H54 (cell line): ENCODE measurements around the gene PCDHGA1.

Experiments used
- DNase-seq: peaks from one replicate; pipeline ENCODE4 v3.0.0; 2011; ENCODE audit warnings: low spot score, mixed read lengths; ENCODE audit not compliant: insufficient read length
- FAIRE-seq: peaks from 3 replicates; lab custom pipeline; 2011; peaks lifted over from hg19 to GRCh38; lab: Jason Lieb, UNC
- POLR2A ChIP-seq: IDR thresholded peaks from 2 replicates; pipeline ENCODE4 v1.6.1; 2011; ENCODE audit warnings: low read depth, mild to moderate bottlenecking, low read length

Gene PCDHGA1

DNA sequence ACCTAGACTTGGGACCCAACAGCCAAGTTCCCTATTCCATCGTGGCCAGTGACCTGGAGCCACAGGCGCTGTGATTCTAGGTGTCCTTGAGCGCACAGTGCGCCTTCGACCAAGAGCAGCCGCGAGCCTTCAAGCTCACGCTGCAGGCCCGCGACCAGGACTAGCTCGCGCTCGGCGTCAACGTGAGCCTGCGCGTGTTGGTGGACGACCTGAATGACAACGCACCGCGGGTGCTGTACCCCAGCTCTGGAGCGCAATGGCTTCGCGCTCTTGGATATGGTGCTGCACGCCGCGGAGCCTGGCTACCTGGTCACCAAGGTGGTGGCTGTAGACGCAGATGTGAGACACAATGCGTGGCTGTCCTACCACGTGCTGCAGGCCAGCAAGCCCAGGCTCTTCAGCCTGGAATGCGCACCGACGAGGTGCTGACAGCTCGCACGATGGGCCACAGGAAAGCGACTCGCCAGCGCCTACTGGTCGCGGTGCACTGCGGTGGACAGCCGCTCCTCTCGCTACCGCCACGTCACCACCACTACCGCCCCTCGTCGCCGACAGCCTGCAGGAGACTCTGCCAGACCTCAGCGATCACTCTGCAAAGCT lies 111.4 kb downstream of the PCDHGA1 start:
- DNase-seq (no peak), FAIRE-seq (no peak)
- TF ChIP-seq POLR2A, result no peak

DNA sequence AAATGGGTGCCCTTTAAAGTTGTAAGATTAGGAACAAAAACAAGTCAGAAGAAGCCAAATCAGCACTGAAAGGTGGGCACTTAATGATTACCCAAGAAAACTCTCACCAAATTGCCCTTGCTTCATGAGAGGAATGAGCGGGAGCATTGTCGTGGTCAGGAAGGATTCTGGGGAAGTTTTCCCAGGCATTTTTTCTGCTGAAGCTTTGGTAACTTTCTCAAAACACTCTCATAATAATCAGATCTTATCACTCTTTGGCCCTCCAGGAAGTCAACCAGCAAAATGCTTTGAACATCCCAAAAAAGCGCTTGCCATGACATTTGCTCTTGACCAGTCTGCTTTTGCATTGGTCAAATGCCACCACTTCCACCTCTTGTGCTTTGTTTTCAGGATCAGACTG lies 135.0 kb downstream of the PCDHGA1 start:
- no peak for DNase-seq
- no peak for TF ChIP-seq POLR2A
- no peak for FAIRE-seq

DNA sequence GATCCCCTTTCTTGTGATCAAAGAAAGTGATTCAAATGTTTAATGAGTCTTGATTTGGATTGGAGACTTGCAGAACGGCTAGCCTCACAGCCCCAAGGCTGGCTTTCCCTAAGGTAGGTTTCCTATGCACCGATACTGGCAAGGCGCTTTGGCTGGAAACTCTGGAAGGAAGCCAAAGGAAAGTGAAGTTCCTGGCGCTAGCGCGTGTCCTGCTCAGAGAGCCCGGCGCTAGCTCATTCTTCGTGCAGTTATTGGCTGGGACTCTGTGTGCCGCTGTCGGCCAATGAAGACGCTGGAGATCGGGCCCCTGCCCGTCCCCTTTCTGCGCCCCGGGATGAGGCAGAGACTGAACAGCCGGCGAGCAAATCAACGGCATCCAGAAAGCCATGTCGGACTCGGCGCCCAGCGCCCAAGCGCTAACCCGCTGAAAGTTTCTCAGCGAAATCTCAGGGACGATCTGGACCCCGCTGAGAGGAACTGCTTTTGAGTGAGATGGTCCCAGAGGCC lies 145.4 kb downstream of the PCDHGA1 start, which contains the start of gene PCDHGC3:
TSS of gene PCDHGC3 (plus strand) at position 342 of the 507 bp plus-strand sequence. CDS start at position 493, 151 bp downstream.
- peak; percentile 60 for TF ChIP-seq POLR2A
- FAIRE-seq, result peak; percentile 77
- peak; percentile 93 for DNase-seq

DNA sequence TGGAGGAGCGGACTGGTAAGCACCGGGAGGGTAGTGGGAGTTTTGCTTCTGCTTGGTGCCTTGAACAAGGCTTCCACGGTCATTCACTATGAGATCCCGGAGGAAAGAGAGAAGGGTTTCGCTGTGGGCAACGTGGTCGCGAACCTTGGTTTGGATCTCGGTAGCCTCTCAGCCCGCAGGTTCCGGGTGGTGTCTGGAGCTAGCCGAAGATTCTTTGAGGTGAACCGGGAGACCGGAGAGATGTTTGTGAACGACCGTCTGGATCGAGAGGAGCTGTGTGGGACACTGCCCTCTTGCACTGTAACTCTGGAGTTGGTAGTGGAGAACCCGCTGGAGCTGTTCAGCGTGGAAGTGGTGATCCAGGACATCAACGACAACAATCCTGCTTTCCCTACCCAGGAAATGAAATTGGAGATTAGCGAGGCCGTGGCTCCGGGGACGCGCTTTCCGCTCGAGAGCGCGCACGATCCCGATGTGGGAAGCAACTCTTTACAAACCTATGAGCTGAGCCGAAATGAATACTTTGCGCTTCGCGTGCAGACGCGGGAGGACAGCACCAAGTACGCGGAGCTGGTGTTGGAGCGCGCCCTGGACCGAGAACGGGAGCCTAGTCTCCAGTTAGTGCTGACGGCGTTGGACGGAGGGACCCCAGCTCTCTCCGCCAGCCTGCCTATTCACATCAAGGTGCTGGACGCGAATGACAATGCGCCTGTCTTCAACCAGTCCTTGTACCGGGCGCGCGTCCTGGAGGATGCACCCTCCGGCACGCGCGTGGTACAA lies 146.0 kb downstream of the PCDHGA1 start:
- DNase-seq (peak; percentile 64), FAIRE-seq (no peak)
- TF ChIP-seq POLR2A, result no peak

DNA sequence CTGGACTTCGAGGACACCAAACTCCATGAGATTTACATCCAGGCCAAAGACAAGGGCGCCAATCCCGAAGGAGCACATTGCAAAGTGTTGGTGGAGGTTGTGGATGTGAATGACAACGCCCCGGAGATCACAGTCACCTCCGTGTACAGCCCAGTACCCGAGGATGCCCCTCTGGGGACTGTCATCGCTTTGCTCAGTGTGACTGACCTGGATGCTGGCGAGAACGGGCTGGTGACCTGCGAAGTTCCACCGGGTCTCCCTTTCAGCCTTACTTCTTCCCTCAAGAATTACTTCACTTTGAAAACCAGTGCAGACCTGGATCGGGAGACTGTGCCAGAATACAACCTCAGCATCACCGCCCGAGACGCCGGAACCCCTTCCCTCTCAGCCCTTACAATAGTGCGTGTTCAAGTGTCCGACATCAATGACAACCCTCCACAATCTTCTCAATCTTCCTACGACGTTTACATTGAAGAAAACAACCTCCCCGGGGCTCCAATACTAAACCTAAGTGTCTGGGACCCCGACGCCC lies 146.8 kb downstream of the PCDHGA1 start:
- no peak for FAIRE-seq
- no peak for TF ChIP-seq POLR2A

DNA sequence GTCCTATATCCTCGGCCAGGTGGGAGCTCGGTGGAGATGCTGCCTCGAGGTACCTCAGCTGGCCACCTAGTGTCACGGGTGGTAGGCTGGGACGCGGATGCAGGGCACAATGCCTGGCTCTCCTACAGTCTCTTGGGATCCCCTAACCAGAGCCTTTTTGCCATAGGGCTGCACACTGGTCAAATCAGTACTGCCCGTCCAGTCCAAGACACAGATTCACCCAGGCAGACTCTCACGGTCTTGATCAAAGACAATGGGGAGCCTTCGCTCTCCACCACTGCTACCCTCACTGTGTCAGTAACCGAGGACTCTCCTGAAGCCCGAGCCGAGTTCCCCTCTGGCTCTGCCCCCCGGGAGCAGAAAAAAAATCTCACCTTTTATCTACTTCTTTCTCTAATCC lies 147.5 kb downstream of the PCDHGA1 start:
- TF ChIP-seq POLR2A, result no peak
- FAIRE-seq (no peak), DNase-seq (no peak)

More for the DNA sequence above, 146.8 kb downstream of the PCDHGA1 start:
- DNase-seq, result no peak

DNA sequence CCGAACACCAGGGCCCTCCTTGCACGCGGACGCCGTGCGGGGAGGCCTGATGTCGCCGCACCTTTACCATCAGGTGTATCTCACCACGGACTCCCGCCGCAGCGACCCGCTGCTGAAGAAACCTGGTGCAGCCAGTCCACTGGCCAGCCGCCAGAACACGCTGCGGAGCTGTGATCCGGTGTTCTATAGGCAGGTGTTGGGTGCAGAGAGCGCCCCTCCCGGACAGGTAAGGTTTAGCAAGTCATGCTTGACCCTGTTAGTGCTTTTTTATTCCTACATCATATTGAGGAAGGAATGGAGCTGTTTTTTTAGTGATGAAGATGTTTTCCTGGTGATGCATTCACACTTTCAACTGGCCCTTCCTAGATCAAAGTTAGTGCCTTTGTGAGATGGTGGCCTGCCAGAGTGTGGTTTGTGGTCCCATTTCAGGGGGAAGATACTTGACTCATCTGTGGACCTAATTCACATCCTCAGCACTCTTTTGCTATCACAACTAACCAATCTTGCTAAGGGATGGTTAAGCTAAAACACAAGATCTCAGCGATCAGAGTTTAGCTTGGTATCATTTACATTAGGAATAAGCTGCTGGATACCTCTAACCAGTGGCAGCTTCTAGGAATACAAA lies 148.1 kb downstream of the PCDHGA1 start:
- no peak for DNase-seq
- TF ChIP-seq POLR2A, result no peak
- no peak for FAIRE-seq

DNA sequence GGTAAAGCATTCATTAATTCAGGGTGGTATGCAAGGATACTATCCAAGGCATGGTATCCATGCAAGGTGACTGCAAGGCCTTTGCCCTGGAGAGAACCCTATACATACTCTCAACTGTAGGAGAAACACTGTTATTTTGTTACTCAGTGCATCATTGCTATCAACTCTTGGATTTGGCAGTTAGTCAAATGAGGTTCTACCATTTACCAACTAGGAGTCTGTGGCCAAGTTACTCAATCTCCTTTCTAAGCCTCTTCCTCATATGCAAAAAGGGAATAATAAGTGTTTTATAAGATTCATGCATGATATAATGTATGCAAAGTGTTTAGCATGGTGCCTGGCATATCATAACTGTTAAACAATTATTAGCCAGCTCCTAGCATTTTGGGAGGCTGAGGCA lies 149.5 kb downstream of the PCDHGA1 start:
- no peak for FAIRE-seq
- no peak for TF ChIP-seq POLR2A

DNA sequence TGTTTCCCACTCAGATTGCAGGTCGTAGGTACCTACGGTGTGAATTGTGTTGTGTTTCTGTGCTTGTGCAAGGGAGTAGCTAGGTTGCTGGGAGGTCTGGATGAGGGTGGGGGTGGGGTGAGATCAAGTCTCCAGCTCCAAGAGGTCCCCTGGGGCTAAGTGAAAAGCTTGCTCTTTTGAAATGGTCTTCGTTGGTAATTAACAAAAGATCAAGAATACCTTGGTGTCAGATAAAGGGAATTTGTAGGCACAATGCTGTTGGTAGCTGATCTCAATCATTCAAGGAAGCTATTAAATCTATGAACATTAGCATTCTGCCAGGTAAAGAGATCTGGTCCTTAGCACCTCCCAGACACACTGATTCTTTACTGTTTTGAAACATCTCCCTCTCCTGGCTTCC lies 153.6 kb downstream of the PCDHGA1 start:
- no peak for DNase-seq
- TF ChIP-seq POLR2A, result no peak
- FAIRE-seq, result no peak

More for the DNA sequence above, 149.5 kb downstream of the PCDHGA1 start:
- DNase-seq, result no peak

DNA sequence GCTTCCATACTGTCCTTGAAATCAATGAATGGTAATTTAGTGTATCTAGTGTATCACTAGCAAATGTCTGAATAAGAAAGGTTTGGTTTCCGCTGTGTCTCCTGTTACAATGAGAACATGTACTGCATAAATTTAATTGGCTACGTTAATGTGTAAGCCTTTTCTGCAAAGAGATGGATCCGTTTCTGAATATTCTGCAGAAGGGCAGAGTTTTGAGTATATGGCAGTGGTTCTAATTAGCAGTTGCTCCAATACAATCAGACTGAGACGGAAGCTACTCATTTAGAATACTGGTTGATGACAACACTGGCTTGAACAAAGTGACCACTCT lies 154.0 kb downstream of the PCDHGA1 start:
- FAIRE-seq, result no peak
- TF ChIP-seq POLR2A, result no peak
- DNase-seq, result no peak

DNA sequence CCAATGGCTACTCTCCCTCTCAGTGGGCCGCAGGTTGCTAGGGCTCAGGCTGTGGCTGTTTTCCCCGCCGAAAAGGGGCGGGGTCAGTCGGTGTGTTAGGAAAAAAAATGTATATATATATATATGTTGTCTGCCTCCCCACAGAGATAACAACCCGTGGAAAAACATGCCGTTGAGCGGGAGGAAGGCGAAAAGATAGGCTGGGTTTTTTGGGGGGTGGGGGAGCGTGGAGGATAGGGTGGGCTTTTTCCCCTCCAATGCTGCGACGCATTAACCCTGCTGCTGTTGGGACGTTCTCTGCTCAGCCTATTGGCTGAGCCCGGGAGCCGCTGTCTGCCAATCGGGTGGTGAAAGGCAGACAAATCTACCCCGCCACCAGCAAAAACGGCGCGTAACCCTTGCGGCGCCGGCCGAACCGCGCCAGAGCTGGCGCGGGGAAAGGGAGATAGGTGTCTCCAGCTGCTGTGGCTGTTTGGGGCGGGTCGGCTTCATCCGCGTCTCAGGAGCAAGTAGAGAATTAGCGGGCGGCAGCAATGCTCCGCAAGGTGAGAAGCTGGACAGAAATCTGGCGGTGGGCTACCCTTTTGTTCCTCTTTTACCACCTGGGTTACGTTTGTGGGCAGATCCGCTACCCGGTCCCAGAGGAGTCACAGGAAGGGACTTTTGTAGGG lies 154.5 kb downstream of the PCDHGA1 start, which contains the start of gene PCDHGC4:
TSS of gene PCDHGC4 (plus strand) at position 390 of the 671 bp plus-strand sequence. CDS start at position 534, 144 bp downstream.
- FAIRE-seq (no peak), DNase-seq (no peak)
- no peak for TF ChIP-seq POLR2A

DNA sequence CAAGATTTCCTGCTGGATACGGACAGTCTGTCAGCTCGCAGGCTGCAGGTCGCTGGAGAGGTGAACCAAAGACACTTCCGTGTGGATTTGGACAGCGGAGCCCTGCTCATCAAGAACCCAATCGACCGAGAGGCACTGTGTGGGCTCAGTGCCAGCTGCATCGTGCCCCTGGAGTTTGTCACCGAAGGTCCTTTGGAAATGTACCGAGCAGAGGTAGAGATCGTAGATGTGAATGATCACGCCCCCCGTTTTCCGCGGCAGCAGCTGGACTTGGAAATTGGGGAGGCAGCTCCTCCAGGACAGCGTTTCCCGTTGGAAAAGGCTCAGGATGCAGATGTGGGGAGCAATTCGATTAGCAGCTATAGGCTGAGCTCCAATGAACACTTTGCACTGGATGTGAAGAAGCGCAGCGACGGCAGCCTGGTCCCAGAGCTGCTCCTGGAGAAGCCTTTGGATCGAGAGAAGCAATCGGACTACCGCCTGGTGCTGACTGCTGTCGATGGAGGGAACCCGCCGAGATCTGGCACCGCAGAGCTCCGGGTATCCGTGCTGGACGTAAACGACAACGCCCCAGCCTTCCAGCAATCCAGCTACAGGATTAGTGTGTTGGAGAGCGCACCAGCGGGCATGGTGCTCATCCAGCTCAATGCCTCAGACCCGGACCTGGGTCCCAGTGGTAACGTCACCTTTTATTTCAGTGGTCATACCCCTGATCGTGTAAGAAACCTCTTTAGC lies 155.2 kb downstream of the PCDHGA1 start:
- FAIRE-seq (no peak), DNase-seq (no peak)
- no peak for TF ChIP-seq POLR2A

DNA sequence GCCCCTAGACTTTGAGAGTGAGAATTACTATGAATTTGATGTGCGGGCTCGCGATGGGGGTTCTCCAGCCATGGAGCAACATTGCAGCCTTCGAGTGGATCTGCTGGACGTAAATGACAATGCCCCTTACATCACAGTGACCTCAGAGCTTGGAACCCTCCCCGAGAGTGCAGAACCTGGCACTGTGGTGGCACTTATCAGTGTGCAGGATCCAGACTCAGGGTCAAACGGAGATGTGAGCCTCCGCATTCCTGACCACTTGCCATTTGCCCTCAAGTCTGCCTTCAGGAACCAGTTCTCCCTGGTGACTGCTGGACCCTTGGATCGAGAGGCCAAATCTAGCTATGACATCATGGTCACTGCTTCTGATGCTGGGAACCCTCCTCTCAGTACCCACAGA lies 155.8 kb downstream of the PCDHGA1 start:
- no peak for DNase-seq
- no peak for TF ChIP-seq POLR2A
- FAIRE-seq, result no peak

DNA sequence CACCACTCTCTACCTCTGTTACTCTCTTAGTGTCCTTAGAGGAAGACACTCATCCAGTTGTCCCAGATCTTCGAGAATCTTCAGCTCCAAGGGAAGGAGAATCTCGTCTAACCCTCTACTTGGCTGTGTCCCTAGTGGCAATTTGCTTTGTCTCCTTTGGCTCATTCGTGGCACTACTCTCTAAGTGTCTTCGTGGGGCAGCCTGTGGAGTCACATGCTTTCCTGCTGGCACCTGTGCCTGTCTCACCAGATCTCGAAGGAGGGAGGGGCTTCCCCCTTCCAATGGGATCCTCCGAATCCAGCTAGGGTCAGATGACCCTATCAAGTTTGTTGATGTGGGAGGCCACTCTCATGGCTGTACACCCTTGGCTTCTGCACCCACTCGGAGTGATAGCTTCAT lies 156.8 kb downstream of the PCDHGA1 start:
- DNase-seq (no peak), FAIRE-seq (no peak)
- no peak for TF ChIP-seq POLR2A
